Hepatocyte (in vitro differentiated cells): ENCODE data around the gene NPNT. TPM values are rescaled to one million over a fixed set of nuclear protein-coding genes. Genes with fewer than 3 reads are reported as not detected.

Experiments used
- DNase-seq: peaks from one replicate; pipeline ENCODE4 v3.0.0-alpha.2; 2016; ENCODE audit warnings: low spot score
- H2AFZ ChIP-seq: fragments of 200-600 bp; sonication (generic); 2 replicates; pipeline ENCODE4 v1.6.0; 2016; ENCODE audit warnings: antibody characterized with exemption, mild to moderate bottlenecking
- H3K27ac ChIP-seq: fragments of 200-600 bp; sonication (generic); 2 replicates; pipeline ENCODE4 v1.5.1; 2016; ENCODE audit warnings: mild to moderate bottlenecking
- H3K27me3 ChIP-seq: fragments of 200-600 bp; sonication (generic); 2 replicates; pipeline ENCODE4 v1.6.1; 2016
- H3K36me3 ChIP-seq: fragments of 200-600 bp; sonication (generic); replicated peaks from 2 replicates; pipeline ENCODE4 v1.5.1; 2016; ENCODE audit warnings: low read depth; ENCODE audit not compliant: insufficient read depth
- H3K4me1 ChIP-seq: fragments of 200-600 bp; sonication (generic); 2 replicates; pipeline ENCODE4 v1.5.1; 2016; ENCODE audit warnings: mild to moderate bottlenecking, moderate library complexity; ENCODE audit not compliant: insufficient read depth
- H3K4me2 ChIP-seq: fragments of 200-600 bp; sonication (generic); 2 replicates; pipeline ENCODE4 v1.6.0; 2016
- H3K4me3 ChIP-seq: fragments of 200-600 bp; sonication (generic); 2 replicates; pipeline ENCODE4 v1.5.1; 2016; ENCODE audit warnings: mild to moderate bottlenecking
- H3K79me2 ChIP-seq: fragments of 200-600 bp; sonication (generic); 2 replicates; pipeline ENCODE4 v1.6.0; 2017; ENCODE audit warnings: mild to moderate bottlenecking
- H3K9me2 ChIP-seq: fragments of 200-600 bp; sonication (generic); replicated peaks from 2 replicates; pipeline ENCODE4 v1.6.0; 2017; ENCODE audit warnings: mild to moderate bottlenecking; ENCODE audit not compliant: insufficient read depth
- H3K9me3 ChIP-seq: fragments of 200-600 bp; sonication (generic); 2 replicates; pipeline ENCODE4 v1.5.1; 2016; ENCODE audit warnings: low read depth, mild to moderate bottlenecking
- H4K20me1 ChIP-seq: fragments of 200-600 bp; sonication (generic); 2 replicates; pipeline ENCODE4 v1.6.0; 2016; ENCODE audit warnings: mild to moderate bottlenecking; ENCODE audit not compliant: insufficient read depth, poor library complexity, severe bottlenecking
- EZH2 ChIP-seq: fragments of 200-600 bp; sonication (generic); IDR thresholded peaks from 2 replicates; pipeline ENCODE4 v1.6.1; 2016; ENCODE audit warnings: antibody characterized with exemption, mild to moderate bottlenecking, borderline replicate concordance
- EZH2phosphoT487 ChIP-seq: fragments of 200-600 bp; sonication (generic); IDR thresholded peaks from one replicate; pipeline ENCODE4 v1.6.1; 2018; ENCODE audit warnings: antibody characterized with exemption, mild to moderate bottlenecking, low read depth, moderate library complexity; ENCODE audit not compliant: unreplicated experiment, severe bottlenecking
- WGBS: methylation state at CpG from one replicate; pipeline ENCODE4 v1.1.6; 2016; ENCODE audit warnings: low lambda C conversion rate; ENCODE audit errors: missing lambda C conversion rate; 5-methylcytosine and 5-hydroxymethylcytosine counted together
- polyA plus RNA-seq: library from polyadenylated mRNA; unstranded; fragments of >200 nt; fragmentation: Nextera tagmentation; extraction: Ambion mirVana; gene quantifications from 2 replicates; pipeline ENCODE4 v1.2.1, GENCODE V29; 2016
- total RNA-seq: library from RNA; depleted of rRNA; stranded (reverse); fragments of >200 nt; gene quantifications from 2 replicates; pipeline ENCODE4 v1.2.3, GENCODE V29; 2014
- TF ChIP-seq, protein P1 (sequence below): fragments of 200-600 bp; sonication (generic); IDR thresholded peaks from 2 replicates; pipeline ENCODE4 v1.5.1; 2016; ENCODE audit warnings: antibody characterized with exemption, mild to moderate bottlenecking; ENCODE audit not compliant: poor library complexity

NPNT gene
- total and polyA plus RNA-seq, 2 experiments from 2014 or later, result 228 to 231 TPM

DNA sequence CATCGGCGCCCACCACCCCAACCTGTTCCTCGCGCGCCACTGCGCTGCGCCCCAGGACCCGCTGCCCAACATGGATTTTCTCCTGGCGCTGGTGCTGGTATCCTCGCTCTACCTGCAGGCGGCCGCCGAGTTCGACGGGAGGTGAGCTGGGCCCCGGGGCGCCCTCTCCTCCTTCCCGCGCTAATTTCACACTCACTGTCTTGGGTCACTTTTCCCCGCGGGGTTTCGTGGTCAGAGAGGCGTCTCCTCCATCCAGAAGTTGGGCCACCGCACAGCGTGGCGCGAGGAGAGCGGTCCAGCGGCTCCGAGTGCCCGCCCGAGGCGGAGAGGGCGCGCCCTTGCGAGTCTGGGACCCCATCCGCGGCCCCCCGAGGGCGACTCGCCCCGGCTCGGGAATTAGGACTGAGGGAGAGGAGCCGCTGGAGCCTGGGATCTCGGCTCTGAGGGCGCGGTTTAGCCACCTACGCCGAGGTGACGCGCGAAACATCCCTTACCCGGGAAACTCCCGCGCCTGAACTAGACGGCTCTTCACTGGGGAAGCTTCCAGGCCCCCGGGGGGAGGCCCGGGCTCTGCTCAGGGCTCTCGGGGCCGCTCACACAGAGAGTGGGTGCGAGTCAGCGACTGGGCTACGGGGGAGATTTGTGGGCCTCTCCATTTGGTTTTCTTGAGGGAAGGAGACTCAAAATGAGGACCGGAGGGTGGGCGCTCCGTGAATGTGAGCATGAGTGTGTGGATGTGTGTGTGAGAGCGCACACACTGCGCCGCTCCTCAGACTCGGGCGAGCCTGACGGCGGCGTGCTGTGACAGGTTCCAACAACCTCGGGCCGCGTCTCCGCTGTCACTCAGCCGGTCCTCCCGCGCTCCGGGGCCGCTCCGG is 551 bp downstream of the NPNT start:
- peaks cover 30% of the 10 kb centered on the region for H3K79me2 ChIP-seq
- WGBS, result under 1% methylated on average over 83 of the region's 84 CpGs

DNA sequence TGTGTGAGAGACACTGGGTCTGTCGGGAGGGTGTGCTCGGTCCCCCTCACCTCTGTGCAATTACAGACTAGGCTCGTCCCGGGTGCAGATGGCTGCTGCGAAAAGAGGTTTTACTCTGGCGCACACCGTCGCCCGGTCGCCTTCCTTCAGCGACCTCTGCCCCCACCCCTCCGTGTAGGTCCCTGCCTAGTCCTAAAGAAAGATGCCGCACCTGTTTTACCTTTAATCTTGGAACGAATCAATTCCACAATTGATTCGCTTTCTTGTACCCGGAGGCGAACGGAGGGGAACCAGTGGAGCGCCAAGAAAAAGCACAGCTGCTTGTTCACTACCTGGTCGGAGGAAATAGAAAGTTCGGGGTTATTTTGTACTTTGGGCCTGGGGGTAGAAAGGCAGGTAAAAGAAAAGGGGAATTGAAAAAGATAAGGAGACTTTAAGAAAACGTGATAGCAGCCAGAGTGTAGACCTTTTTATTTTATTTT is 1.2 kb downstream of the NPNT start:
- Histone ChIP-seq H3K27me3 (peaks cover 5% of the 10 kb centered on the region), H3K9me3 (no peaks in the 10 kb centered on the region), H3K4me1 (peaks cover 21% of the 10 kb centered on the region), H3K27ac (peak overlapping the region; percentile 93), H3K36me3 (no peaks in the 10 kb centered on the region), H3K4me3 (peak overlapping the region; percentile 95), H3K79me2 (peaks cover 37% of the 10 kb centered on the region), H3K4me2 (peak overlapping the region; percentile 94), H4K20me1 (no peaks in the 10 kb centered on the region), H3K9me2 (no peaks in the 10 kb centered on the region), H2AFZ (peak overlapping the region; percentile 73)
- DNase-seq, result no peak
- TF ChIP-seq, protein P1, sequence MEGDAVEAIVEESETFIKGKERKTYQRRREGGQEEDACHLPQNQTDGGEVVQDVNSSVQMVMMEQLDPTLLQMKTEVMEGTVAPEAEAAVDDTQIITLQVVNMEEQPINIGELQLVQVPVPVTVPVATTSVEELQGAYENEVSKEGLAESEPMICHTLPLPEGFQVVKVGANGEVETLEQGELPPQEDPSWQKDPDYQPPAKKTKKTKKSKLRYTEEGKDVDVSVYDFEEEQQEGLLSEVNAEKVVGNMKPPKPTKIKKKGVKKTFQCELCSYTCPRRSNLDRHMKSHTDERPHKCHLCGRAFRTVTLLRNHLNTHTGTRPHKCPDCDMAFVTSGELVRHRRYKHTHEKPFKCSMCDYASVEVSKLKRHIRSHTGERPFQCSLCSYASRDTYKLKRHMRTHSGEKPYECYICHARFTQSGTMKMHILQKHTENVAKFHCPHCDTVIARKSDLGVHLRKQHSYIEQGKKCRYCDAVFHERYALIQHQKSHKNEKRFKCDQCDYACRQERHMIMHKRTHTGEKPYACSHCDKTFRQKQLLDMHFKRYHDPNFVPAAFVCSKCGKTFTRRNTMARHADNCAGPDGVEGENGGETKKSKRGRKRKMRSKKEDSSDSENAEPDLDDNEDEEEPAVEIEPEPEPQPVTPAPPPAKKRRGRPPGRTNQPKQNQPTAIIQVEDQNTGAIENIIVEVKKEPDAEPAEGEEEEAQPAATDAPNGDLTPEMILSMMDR, result no peak
- TF ChIP-seq EZH2phosphoT487, result no peak
- TF ChIP-seq EZH2, result no peak
- WGBS, result 3% methylated on average over 22 of the region's 22 CpGs

More for the DNA sequence above, 551 bp downstream of the NPNT start:
- peak overlapping the region; percentile 94 for H3K4me2 ChIP-seq
- DNase-seq, result peak; percentile 68
- no peak for TF ChIP-seq EZH2
- no peak for TF ChIP-seq EZH2phosphoT487
- TF ChIP-seq, protein P1, result peak; percentile 21
- H3K36me3 ChIP-seq, result no peaks in the 10 kb centered on the region
- H3K9me2 ChIP-seq, result no peaks in the 10 kb centered on the region
- H3K27ac ChIP-seq, result peak overlapping the region; percentile 93
- no peaks in the 10 kb centered on the region for H3K9me3 ChIP-seq
- peak overlapping the region; percentile 95 for H3K4me3 ChIP-seq
- peaks cover 21% of the 10 kb centered on the region for H3K4me1 ChIP-seq
- peak overlapping the region; percentile 73 for H2AFZ ChIP-seq
- H4K20me1 ChIP-seq, result no peaks in the 10 kb centered on the region
- H3K27me3 ChIP-seq, result peaks cover 5% of the 10 kb centered on the region

DNA sequence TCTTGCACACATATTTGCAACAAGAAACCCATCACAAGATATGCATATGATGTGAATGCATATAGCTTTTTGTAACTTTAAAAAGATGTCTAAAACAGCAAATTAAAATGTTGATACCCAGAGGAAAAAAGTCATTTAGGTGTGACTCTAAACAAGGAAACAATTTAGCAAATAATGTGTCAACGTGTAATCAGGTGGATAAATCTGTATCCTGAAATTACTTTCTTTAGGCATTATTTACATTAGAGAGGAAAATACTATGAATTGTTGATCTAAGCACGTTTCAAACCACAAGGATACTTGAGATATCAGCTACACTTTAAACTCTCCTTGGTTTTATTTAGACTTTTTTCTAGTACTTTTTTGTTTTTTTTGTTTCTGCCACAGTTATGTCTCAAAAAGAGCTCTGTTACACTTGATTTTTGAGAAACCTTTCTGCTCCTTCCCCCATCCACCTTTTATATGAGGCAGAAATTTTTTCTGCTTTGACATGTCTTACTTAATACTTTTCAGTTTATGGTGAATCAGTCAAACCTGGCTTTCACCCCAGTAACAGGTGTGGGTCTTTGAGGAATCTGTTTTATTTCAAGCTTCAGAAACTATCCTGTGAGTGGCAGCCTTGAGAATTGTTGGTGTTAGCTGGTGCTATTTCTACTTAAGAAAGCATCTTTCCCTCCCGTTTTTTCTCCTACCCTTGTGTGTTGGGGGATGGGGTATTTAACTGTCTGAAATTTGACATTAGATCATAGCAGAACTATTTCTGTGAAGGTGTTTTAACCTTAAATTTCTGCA is 1.9 kb downstream of the NPNT start:
- Histone ChIP-seq H3K79me2 (peaks cover 44% of the 10 kb centered on the region), H3K27ac (peak overlapping the region; percentile 93), H3K4me3 (peak overlapping the region; percentile 95), H3K9me3 (no peaks in the 10 kb centered on the region), H3K4me2 (peak overlapping the region; percentile 94), H2AFZ (peak overlapping the region; percentile 73), H4K20me1 (no peaks in the 10 kb centered on the region), H3K27me3 (peaks cover 5% of the 10 kb centered on the region), H3K4me1 (peaks cover 21% of the 10 kb centered on the region), H3K9me2 (no peaks in the 10 kb centered on the region), H3K36me3 (no peaks in the 10 kb centered on the region)
- TF ChIP-seq, protein P1, result peak; percentile 5
- TF ChIP-seq EZH2 (no peak), EZH2phosphoT487 (no peak)
- WGBS, result 15% methylated on average over 3 of the region's 3 CpGs
- DNase-seq, result peak; percentile 43
